ENCODE results near the gene EEF1G.

Gene EEF1G

DNA sequence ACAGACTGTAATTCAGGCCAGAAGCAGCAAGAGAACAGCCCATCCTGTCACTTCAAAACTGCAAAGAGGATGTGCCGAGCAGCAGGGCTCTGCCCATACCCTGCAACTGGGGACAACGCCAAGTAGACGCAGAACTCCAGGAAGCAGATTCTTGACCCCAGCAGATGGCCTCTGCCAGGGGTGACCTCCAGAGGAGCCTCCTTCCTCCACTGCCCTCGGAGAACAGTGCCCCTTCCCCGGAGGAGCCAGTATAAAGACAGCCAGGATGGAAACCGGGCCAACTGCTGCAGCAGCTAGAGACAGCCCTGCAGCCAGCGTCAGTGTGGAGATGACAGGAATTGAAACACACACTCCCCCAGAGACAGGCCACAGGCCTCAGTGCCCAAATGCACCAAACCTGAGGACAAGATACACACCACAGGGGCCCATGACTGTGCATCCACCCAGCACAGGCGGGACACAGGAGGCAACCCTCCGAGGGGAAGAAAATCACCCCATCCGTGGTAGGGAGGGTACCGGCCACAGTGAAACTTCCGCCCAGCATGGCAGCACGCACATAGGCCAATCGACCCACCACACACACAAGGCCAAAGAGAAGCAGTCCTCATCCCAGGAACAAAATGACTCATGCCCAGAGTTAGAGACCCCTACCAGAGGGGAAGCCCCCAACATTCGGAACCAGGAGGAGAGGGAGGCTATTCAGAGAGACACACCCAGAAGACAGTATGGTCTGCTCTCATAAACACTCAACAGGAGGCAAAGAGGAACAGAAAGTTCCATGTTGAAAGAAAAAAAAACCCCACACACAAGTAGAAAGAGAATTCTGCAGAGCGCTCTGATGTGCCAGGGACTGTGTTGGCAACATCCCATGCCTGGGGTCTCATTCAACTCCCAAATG, 32.6 kb downstream of the EEF1G start:
- DNase-seq (ENCODE audit: low spot score), result no peak

DNA sequence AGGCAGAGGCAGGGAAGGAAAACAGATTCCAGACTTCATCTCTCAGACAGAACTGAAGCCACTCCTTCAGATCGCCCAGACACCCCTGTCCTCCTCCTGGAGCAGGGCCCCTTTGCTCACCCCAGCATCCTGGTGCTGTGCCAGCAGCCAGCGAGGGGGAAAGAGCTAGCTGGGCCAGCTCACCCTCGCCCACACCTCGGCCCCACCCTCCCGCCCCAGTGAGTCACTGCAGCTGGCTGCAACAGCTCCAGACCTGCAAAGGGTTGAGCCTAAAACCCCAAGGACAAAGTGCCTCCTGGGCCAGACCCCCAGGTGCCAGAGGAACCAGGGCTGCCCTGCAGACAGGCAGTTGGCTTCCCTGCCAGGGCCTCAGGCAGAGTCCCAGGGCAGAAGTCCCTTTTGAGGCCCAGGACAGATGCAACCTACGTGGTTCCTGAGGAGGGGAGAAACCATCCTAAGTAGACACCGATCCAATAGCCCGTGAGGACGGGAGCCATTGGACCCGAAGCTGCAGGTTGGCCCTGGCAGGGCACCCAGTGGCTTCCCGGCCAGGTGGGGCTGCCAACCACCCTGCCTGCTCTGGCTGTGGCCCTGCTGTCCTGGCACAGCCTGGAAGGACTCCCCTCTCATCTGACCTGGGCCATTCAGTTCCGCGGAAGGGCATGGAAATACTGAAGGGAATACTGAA, 34.3 kb downstream of the EEF1G start:
- no peak for DNase-seq (ENCODE audit: low spot score)

DNA sequence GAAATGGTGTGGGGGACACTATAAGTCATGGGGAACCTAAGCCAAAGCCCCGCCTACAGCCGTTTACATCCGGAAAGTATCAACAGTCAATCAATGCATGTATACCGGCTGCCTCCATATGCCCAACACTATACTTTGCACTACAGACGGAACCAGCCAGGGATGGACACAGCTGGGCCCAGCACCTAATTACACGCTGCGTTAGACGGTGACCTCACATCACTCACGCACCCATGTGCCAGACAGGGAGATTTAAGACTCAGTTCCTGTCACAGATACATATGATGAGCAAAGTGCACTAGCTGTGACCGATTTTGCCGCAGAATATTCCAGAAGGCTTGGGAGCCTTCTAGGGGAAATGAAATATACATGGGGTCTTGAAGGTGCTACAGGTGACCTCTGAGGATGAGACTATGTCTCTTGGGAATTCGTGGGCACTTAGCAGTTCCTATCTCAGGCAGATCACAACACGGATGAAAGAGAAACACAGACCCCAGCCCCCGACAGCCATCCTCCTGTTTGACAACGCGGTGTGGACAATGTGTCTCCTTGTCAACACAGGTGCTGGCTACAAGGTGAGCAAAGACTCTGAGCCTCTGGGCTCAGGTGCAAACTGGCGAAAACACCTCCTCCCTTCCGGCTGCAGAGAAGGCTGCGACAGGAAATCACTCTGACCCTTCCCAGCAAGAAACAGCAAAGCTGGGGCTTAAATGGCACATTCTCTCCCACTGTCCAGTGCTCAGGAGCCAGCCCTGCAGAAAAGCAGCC, 35.0 kb downstream of the EEF1G start:
- no peak for DNase-seq (ENCODE audit: low spot score)

DNA sequence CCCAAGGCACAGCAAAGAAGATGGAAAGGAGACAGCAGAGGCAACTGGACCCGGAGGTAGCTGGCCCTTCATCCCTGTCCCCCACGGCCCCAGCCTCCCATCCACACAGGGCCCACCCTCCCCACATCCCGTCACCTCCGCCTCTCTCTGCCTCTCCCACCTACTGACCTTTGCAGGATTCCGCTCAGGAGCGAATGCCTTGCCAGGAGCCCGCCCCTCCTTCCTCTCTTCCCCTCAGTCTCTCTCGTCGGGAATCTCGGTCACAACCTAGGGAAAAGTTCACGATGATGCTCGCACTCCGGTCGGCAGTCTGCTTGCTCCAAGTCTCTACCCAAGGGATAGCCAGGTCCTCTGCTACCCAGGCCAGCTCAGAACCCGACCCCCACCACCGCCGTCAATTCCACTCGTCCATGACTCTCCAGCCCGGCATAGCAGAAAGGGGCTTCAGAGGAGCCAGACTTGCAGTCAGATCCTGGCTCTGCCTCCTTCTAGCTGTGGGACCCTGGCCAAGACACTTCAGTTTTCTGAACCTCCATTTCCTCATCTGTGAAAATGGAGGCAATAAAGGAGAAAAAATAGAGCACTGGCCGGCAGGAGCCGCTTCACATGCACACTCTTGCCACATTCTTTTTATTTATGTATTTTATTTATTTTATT, 37.3 kb downstream of the EEF1G start:
- DNase-seq (ENCODE audit: low spot score), result no peak

DNA sequence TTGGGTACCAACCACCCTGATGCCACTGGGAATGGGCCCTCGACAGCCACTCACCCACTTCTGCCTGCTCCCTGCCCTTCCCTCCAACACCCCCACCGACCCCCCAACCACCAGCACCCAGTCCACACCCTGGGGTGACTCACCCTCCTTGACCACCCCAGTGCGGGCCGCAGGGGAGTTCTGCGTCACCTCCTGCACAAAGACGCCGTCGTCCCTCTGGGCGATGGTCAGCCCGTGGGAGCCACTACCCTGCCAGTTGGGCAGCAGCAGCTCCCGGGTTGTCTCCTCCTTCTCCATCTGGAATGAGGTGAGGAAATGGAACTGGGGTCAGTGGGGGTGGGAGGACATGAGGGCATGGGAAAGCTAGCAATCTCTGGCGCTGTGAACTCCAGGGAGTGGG, 37.9 kb downstream of the EEF1G start:
- DNase-seq (ENCODE audit: low spot score), result no peak

DNA sequence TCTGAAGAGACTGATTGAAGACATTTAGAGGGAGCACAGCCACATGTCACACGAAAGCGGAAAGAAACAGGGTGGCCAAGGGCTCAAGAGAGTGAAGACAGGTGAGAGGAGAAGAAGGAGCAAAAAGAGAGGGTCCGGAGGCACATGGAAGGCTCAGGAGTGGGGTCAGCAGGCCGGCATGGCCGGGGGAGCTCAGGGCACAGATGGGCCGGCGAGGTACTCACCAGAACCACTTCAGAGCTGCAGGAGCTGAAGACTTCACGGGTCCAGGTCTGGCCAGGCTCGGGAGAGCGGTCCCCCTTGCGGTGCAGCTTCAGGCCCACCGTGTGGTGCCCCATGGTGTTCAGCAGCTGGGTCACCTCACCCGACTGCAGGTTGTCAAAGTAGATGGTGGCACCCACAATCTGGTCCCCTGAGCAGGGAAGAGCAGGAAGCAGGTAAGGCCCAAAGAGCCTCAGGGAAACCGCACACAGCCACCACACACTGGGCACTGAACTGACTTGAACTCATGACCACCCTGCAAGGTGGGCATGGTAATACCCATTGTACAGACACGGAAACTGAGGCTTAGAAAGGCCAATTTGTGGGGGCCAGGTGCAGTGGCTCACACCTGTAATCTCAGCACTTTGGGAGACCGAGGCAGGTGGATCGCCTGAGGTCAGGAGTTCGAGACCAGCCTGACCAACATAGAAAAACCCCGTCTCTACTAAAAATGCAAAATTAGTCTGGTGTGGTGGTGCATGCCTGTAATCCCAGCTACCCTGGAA, 38.7 kb downstream of the EEF1G start:
- DNase-seq (ENCODE audit: low spot score), result no peak

DNA sequence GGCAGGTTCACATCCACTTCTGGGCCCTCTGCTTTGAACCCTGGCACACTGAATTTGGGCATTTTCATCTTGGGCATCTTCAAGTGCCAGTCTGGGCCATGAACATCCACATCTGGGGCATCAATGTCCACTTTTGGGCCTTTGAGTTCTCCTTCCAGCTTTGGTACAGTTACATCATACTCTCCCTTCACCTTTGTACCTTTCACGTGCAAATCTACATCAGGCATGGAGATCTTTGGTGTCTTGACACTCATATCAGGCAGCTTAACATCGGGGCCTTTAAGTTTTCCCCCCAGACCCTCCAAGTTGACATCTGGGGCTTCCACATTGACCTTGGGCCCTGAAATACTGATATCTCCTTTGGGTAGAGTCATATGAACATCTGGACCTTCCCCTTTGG, 41.6 kb downstream of the EEF1G start:
- DNase-seq (ENCODE audit: low spot score), result no peak

DNA sequence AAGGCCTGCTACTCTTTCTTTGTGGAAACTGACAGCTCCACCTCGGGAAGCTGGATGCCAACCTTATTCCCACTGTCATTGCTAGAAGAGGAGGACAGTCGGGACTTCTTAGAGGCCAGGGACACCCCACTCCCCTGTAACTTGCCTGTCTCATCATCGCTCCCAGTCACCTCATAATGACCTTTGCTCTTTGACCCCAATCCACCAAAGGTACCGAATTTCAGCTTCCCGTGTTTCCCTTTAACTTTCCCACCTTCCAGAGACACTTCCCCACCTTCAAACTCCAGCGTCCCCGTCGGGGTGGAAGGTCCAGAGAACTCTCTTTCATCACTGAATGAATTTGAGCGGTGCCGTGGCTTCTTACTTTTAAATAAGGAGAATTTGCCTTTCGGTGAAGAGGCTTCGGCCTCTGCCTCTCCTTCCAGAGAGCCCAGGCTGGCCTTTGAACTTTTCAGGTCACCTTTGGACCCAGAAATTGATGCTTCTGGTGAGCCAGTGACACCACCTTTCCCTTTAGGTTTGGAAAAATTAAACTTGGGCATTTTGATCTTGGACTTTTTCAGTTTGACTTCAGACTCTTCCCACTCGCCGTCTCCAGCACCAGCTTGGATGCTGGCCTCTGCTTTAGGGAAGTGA, 56.8 kb downstream of the EEF1G start:
- no peak for DNase-seq (ENCODE audit: low spot score)

DNA sequence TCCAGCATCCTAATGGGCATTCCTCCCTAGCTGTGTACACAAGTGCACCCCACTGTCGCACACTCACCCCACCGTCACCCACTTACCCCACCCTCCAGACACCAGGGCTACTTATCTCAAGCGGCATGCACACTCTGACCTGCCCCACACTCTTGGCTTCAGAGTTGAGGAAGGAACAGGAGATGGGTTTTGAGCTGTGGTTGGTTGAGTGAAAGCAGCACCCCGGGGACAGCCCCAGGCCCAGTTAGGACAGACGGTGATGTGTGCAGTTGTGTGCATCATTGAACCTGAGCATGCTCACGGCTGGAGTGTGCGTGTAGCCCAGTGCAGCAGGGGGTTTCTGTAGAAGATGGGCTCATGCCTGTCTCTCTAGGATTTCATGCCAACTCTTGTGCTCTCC, 59.5 kb downstream of the EEF1G start:
- no peak for DNase-seq (ENCODE audit: low spot score)

DNA sequence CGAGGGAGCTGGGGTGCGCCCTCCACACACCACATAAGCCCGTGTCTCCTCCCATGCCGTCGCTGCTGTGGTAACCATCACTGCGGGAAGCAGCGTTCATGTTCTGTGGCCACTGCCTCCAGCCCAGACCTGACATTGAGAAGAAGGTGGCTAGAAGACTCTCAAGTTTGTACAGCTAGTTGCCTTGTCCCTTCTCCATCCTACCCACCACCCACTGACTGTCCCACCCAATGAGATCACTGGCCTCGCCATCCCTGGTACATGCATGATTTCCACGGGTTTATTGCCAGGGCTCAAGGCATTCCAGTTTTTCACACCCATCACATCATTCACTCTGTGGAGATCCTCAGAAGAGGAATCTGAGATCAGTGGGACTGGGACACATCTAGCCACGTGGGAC, 60.1 kb downstream of the EEF1G start:
- DNase-seq (ENCODE audit: low spot score), result no peak

DNA sequence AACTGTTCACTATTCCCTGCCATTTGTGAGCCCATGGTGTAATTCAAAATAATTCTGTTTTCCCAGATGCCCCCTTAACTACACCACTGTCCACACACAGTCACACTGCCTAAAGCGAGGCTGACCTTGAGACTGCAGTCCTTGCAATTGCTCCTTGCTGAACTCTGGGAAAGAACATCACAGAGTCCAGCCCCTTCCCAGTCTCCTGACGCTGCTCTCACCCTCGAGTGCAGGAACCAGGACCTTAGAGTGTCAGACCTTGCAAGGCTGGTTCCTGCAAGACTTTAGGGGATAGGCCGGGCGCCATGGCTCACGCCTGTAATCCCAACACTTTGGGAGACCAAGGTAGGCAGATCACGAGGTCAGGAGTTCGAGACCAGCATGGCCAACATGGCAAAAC, 60.7 kb downstream of the EEF1G start:
- no peak for DNase-seq (ENCODE audit: low spot score)

All from putamen (tissue), 1 donor.